Effector memory CD4-positive, alpha-beta T cell (primary cell): ENCODE measurements around the gene SLAMF7.
A peak's percentile ranks its signal among the peaks of the same experiment; 100 is the strongest.

Source experiments
- DNase-seq, 3 donors: peaks; one replicate each; pipeline ENCODE4 v3.0.0-alpha.2; 2020
- H3K27ac ChIP-seq: 2 replicates; pipeline ENCODE4 v1.7.0; 2013; ENCODE audit warnings: mild to moderate bottlenecking, low read length, moderate library complexity; ENCODE audit not compliant: insufficient read depth, poor library complexity, severe bottlenecking
- H3K27me3 ChIP-seq: replicated peaks from 2 replicates; pipeline ENCODE4 v1.7.0; 2013; ENCODE audit warnings: mild to moderate bottlenecking, low read length; ENCODE audit not compliant: insufficient read depth, control insufficient read depth, poor library complexity, severe bottlenecking
- H3K36me3 ChIP-seq: 2 replicates; pipeline ENCODE4 v1.7.0; 2013; ENCODE audit warnings: mild to moderate bottlenecking, low read length, moderate library complexity; ENCODE audit not compliant: control insufficient read depth, insufficient read depth
- H3K4me1 ChIP-seq: 2 replicates; pipeline ENCODE4 v1.7.0; 2013; ENCODE audit warnings: low read length, mild to moderate bottlenecking; ENCODE audit not compliant: control insufficient read depth, insufficient read depth, poor library complexity, severe bottlenecking
- H3K4me3 ChIP-seq: 2 replicates; pipeline ENCODE4 v1.7.0; 2013; ENCODE audit warnings: low read length, low read depth, mild to moderate bottlenecking; ENCODE audit not compliant: insufficient read depth, poor library complexity, severe bottlenecking
- H3K9me3 ChIP-seq: 2 replicates; pipeline ENCODE4 v1.7.0; 2013; ENCODE audit warnings: mild to moderate bottlenecking, low read length, moderate library complexity; ENCODE audit not compliant: control insufficient read depth

Gene SLAMF7

DNA sequence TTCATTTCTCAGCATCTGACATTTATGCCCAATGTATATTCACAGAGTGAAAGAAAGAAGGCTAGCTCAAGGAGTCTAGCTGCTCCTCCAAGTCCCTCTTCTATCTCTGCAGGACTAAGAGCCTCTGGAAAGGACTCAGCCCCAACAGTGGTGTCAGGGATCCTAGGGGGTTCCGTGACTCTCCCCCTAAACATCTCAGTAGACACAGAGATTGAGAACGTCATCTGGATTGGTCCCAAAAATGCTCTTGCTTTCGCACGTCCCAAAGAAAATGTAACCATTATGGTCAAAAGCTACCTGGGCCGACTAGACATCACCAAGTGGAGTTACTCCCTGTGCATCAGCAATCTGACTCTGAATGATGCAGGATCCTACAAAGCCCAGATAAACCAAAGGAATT lies 60.6 kb downstream of the SLAMF7 start:
- peak overlapping the region; percentile 57 for H3K4me3 ChIP-seq
- H3K9me3 ChIP-seq = no peaks in the 10 kb centered on the region
- peaks cover 9% of the 10 kb centered on the region for H3K36me3 ChIP-seq
- DNase-seq = no peak
- no peaks in the 10 kb centered on the region for H3K27me3 ChIP-seq
- peak overlapping the region; percentile 77 for H3K27ac ChIP-seq
- peaks cover 46% of the 10 kb centered on the region for H3K4me1 ChIP-seq

- peaks cover 10% of the 10 kb centered on the region for H3K36me3 ChIP-seq
- H3K4me3 ChIP-seq = peak overlapping the region; percentile 57
- H3K27me3 ChIP-seq = no peaks in the 10 kb centered on the region
- H3K4me1 ChIP-seq = peaks cover 44% of the 10 kb centered on the region
- no peak for DNase-seq
- H3K27ac ChIP-seq = peak overlapping the region; percentile 77
- no peaks in the 10 kb centered on the region for H3K9me3 ChIP-seq
Measured at GRCh38 chr1:160800142-160800541, 61.1 kb downstream of the SLAMF7 start.

DNA sequence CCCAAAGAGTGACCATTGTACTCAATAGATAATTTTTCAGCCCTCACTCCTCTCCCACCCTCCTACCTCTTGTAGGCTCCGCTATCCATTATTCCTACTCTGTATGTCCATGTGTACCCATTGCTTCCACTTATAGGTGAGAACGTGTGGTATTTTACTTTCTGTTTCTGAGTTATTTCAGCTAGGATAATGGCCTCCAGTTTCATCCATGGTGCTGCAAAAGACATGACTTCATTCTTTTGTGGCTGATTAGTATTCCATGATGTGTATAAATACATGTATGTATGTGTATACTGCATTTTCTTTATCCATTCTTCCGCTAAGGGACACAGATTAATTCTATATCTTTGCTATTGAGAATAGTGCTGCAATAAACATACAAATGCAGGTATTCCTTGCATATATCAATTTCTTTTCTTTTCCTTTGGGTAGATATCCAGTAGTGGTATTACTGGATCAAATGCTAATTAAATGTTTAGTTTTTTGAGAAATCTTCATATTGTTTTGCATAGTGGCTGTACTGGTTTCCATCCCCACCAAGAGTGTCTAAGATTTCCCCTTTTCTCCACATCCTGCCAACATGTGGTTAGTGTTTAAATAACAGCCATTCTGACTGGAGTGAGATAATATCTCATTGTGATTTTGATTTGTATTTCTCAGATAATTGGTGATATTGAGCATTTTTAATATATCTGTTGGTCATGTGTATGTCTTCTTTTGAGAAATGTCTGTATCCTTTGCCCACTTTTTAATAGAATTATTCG lies 61.8 kb downstream of the SLAMF7 start:
- no peak for DNase-seq
- Histone ChIP-seq H3K36me3 (peaks cover 14% of the 10 kb centered on the region), H3K9me3 (no peaks in the 10 kb centered on the region), H3K27ac (peak overlapping the region; percentile 77), H3K4me1 (peaks cover 38% of the 10 kb centered on the region), H3K4me3 (peak overlapping the region; percentile 57), H3K27me3 (no peaks in the 10 kb centered on the region)

DNA sequence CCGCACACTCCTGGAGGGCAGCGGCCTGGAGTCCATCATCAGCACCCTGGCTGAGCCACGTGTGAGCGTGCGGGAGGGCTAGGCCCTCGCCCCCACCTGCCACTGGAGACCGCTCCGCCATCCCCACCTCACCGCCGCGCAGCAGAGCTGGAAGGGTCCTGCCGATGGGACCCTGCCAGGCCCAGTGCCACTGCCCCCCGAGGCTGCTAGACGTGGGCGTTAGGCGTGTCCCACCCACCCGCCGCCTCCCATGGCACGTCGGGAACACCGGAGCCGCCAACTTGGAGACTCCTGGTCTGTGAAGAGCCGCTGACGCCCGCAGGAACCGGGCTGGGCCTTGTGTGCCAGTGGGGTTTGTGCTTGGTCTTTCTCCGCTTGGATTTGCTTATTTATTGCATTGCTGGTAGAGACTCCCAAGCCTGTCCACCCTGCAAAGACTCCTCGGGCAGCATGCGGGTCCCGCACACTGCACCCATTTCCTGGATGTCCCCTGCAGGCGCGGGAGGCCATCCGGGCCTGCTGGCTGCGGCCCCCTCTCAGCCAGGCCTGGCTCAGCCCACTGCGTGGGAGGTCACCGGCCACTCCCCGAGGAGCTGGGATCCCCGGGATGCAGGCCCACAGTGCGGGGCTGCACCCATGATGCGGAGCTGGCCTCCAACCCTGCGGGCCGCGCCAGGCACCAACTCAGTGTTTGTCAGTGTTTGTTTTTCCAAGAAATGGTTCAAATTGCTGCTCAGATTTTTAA lies 63.0 kb downstream of the SLAMF7 start:
- no peak for DNase-seq
- H3K27me3 ChIP-seq = no peaks in the 10 kb centered on the region
- H3K36me3 ChIP-seq = peaks cover 22% of the 10 kb centered on the region
- peaks cover 5% of the 10 kb centered on the region for H3K9me3 ChIP-seq
- H3K4me1 ChIP-seq = peaks cover 38% of the 10 kb centered on the region
- peak overlapping the region; percentile 77 for H3K27ac ChIP-seq
- H3K4me3 ChIP-seq = no peak overlapping the region
